ENCODE results near the gene LMX1A. TPM values are rescaled to one million over a fixed set of nuclear protein-coding genes. Genes with fewer than 3 reads are reported as not detected.
A peak's percentile ranks its signal among the peaks of the same experiment; 100 is the strongest.

The LMX1A gene
- total and polyA plus RNA-seq, 8 donors = not detected

DNA sequence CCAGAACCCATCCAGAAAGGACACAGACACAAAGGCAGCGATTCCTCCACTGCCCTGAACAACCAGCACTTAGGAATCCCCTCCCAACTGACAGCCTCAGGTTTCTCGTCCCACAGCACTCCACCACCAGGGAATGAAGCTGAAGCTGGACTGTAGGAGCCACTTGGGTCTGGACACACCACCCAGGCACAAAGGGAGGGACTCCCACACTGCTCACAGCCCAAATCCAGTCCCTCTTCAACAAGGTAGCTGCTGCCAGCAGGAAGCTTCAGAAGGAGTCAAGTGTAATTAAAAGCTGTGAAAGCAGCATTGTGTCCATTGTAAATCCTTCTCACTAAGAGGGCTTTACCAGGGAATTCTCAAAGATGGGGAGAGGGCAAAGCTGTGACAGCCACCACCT is 29.0 kb downstream of the LMX1A start:
- intact Hi-C loops (cut with DNase I) = no loop called here
- ATAC-seq (no peak), DNase-seq (no peak)
- H3K27me3 ChIP-seq = peaks cover 0 to 28% of the 10 kb centered on the region in 2 donors
- TF ChIP-seq, protein P1, sequence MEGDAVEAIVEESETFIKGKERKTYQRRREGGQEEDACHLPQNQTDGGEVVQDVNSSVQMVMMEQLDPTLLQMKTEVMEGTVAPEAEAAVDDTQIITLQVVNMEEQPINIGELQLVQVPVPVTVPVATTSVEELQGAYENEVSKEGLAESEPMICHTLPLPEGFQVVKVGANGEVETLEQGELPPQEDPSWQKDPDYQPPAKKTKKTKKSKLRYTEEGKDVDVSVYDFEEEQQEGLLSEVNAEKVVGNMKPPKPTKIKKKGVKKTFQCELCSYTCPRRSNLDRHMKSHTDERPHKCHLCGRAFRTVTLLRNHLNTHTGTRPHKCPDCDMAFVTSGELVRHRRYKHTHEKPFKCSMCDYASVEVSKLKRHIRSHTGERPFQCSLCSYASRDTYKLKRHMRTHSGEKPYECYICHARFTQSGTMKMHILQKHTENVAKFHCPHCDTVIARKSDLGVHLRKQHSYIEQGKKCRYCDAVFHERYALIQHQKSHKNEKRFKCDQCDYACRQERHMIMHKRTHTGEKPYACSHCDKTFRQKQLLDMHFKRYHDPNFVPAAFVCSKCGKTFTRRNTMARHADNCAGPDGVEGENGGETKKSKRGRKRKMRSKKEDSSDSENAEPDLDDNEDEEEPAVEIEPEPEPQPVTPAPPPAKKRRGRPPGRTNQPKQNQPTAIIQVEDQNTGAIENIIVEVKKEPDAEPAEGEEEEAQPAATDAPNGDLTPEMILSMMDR (IDR thresholded peaks at IDR 0.05) = no peak
- H3K27ac ChIP-seq = no peak overlapping the region
- H3K36me3 ChIP-seq = no peaks in the 10 kb centered on the region
- H3K4me1 ChIP-seq = no peaks in the 10 kb centered on the region
- H3K9me3 ChIP-seq = no peaks in the 10 kb centered on the region
- no peak overlapping the region for H3K4me3 ChIP-seq

DNA sequence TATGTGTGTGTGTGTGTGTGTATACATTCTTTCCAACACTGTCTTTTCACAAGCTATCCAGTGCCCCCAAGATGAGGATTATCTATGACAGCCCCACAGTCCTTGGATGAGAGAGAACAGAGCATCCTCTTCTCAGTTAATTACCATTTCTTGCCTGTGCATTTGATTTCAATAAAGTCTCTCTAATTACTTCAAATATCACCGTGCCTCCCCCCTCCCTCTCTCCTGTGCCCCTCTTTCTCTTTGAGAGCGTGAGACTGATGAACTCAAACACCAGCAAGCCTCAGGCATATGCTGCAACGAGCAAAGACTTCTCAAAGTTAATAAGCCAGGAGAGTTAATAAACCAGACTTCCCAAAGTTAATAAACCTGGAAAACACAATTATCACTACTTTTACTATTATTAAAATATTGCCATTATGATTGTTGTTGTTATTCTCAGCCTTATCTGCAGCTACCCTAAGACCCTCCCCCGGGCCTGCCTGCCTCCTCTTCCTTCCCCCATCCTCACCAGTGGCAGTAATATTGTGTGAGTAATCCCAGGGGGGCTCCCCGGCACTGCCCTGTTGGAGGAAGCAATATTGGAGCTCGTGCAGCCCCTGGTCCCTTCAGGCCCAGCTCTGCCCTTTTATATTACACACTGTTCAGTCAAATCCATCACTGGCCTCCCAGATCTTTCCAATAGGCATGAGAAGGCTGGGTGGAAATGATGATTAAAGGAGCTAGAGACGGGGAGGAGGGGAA is 30.9 kb downstream of the LMX1A start:
- Histone ChIP-seq H3K4me1 (no peaks in the 10 kb centered on the region), H3K9me3 (peaks cover 0 to 2% of the 10 kb centered on the region in 2 donors), H3K27me3 (peaks cover 0 to 28% of the 10 kb centered on the region in 2 donors), H3K36me3 (no peaks in the 10 kb centered on the region), H3K27ac (no peak overlapping the region), H3K4me3 (no peak overlapping the region)
- intact Hi-C loops (cut with DNase I) = no loop called here
- ATAC-seq (no peak), DNase-seq (no peak)
- TF ChIP-seq, protein P1 (IDR thresholded peaks at IDR 0.05) = no peak

DNA sequence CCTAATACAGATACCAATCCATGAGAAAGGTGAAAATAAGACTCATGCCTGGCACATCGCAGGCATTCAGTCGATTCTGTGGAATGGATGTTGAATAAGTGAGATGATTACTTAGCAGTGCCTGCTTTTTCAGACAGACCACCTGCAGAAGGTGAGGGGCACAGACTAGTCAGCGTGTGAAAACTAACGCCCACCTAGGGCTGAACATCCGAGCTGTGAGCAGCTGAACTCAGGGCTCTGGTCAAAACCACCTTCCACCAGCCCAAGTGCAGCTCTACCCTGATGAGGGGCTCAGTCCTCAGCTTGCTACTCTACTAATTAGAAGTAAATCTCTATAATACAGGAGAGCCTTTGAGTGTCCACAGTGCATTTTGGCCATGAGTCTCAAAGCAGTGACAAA is 32.5 kb downstream of the LMX1A start:
- ATAC-seq = no peak
- H3K27me3 ChIP-seq = peaks cover 0 to 28% of the 10 kb centered on the region in 2 donors
- intact Hi-C loops (cut with DNase I) = no loop called here
- H3K4me3 ChIP-seq = no peak overlapping the region
- H3K4me1 ChIP-seq = no peaks in the 10 kb centered on the region
- peaks cover 0 to 2% of the 10 kb centered on the region in 2 donors for H3K9me3 ChIP-seq
- no peak for DNase-seq
- TF ChIP-seq, protein P1 (IDR thresholded peaks at IDR 0.05) = no peak
- H3K36me3 ChIP-seq = no peaks in the 10 kb centered on the region
- no peak overlapping the region for H3K27ac ChIP-seq

DNA sequence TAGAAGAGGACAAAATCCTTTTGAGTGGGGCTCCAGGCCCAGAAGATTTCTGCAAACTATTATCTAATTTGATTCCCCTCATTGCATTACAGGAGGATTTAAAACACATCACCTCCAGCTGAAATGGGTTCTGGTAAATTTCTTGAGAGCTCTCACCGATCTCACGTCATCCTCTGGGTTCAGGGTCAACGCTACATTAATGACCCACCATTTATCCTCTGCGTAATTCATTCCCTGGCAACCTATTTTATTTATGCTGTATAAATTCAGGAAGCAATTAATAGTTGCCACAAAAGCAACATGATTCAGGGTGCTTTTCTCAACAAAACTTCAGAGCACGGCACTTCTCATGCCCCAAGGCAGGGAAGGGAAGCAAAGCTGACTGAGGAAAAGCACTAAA is 38.9 kb downstream of the LMX1A start:
- Histone ChIP-seq H3K9me3 (peaks cover 0 to 5% of the 10 kb centered on the region in 2 donors), H3K27ac (no peak overlapping the region), H3K4me1 (no peaks in the 10 kb centered on the region), H3K36me3 (no peaks in the 10 kb centered on the region), H3K4me3 (no peak overlapping the region), H3K27me3 (peaks cover 0 to 40% of the 10 kb centered on the region in 2 donors)
- DNase-seq = no peak
- TF ChIP-seq, protein P1 (IDR thresholded peaks at IDR 0.05) = no peak
- intact Hi-C loops (cut with DNase I) = no loop called here
- ATAC-seq = no peak

DNA sequence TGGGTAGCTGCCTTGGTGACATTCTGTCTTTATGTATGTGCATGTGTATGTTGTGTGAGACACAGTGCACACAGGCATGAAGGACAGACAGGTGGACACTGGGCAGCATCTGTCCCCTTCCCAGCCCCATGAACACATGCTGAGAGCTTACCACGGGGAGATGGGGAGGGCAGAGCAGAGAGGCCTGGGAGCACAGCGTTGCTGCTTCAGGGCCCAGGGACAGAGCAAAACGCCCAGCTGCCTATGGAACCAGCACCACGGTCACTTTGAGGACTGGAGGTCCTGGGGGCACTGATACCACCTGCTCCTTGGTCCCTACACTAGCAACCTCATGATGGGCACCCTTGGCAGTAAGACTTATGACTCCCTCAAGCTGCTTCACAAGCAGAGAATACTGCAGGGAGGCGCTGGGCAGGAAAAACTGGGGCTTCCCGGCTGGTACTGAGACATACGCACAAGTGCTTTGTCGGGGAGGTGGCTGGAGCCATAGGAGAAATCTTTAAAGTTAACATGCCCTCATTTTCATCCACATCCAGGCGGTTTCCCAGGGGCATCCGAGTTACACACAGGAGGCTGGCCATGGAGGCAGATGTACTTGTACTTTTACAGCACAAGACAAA is 40.3 kb downstream of the LMX1A start:
- H3K9me3 ChIP-seq = peaks cover 0 to 5% of the 10 kb centered on the region in 2 donors

More for the DNA sequence above, 40.3 kb downstream of the LMX1A start:
- intact Hi-C loops (cut with DNase I) = no loop called here
- Histone ChIP-seq H3K4me3 (no peak overlapping the region), H3K36me3 (no peaks in the 10 kb centered on the region), H3K27ac (no peak overlapping the region), H3K4me1 (no peaks in the 10 kb centered on the region), H3K27me3 (peaks cover 0 to 40% of the 10 kb centered on the region in 2 donors)
- TF ChIP-seq, protein P1 (IDR thresholded peaks at IDR 0.05) = no peak
- DNase-seq (peak in 1 of 4 donors; percentile 57), ATAC-seq (no peak)

Data from left lung (tissue), 10 donors.